K562 (cell line): ENCODE measurements around the gene ARHGAP30. TPM values are rescaled to one million over a fixed set of nuclear protein-coding genes. Genes with fewer than 3 reads are reported as not detected.
A peak's percentile ranks its signal among the peaks of the same experiment; 100 is the strongest.

Source experiments
- ATF4 ChIP-seq: fragments of 450-650 bp; formaldehyde crosslinking; IDR thresholded peaks from 2 replicates; pipeline ENCODE4 v1.4.0; 2022; ENCODE audit warnings: mild to moderate bottlenecking, moderate library complexity
- CREM ChIP-seq: IDR thresholded peaks from 2 replicates; pipeline ENCODE4 v1.6.1; 2014; ENCODE audit warnings: antibody characterized with exemption, low read depth
- ESRRA ChIP-seq: fragments of 450-650 bp; IDR thresholded peaks from 2 replicates; pipeline ENCODE4 v1.6.1; 2014; ENCODE audit warnings: low read depth, mild to moderate bottlenecking, moderate library complexity, borderline replicate concordance
- FOSL1 ChIP-seq: fragments of 200-800 bp; sonication (Bioruptor generic); conservative IDR thresholded peaks from 2 replicates; pipeline ENCODE4 v1.6.1; 2016; ENCODE audit warnings: missing genetic modification characterization, missing compliant biosample characterization
- NBN ChIP-seq: fragments of 450-650 bp; IDR thresholded peaks from 2 replicates; pipeline ENCODE4 v1.6.1; 2016; ENCODE audit warnings: low read depth, mild to moderate bottlenecking
- PCBP2 ChIP-seq: fragments of 200-400 bp; formaldehyde crosslinking; IDR thresholded peaks from 2 replicates; pipeline ENCODE4 v1.6.1; 2018; ENCODE audit warnings: low read length, low read depth, mild to moderate bottlenecking, moderate library complexity; ENCODE audit not compliant: poor library complexity, severe bottlenecking
- RBM22 ChIP-seq: fragments of 200-400 bp; formaldehyde crosslinking; IDR thresholded peaks from 2 replicates; pipeline ENCODE4 v1.6.1; 2018; ENCODE audit warnings: low read length, low read depth; ENCODE audit not compliant: poor library complexity, severe bottlenecking
- ZFP36 ChIP-seq: fragments of 150-350 bp; IDR thresholded peaks from 2 replicates; pipeline ENCODE4 v1.6.1; 2018; ENCODE audit warnings: low read length, low read depth; ENCODE audit not compliant: partially characterized antibody
- ZNF133 ChIP-seq: fragments of 250-450 bp; sonication (Bioruptor Pico); IDR thresholded peaks from 2 replicates; pipeline ENCODE4 v1.4.0; 2020; ENCODE audit warnings: mild to moderate bottlenecking
- ZNF431 ChIP-seq: sonication (generic); formaldehyde crosslinking; IDR thresholded peaks from 2 replicates; pipeline ENCODE4 v1.8.0; 2022; ENCODE audit warnings: mild to moderate bottlenecking, missing genetic modification reagents
- polyA plus RNA-seq, 8 experiments: library from polyadenylated mRNA; depleted of rRNA in 4 of 8; stranded (reverse) in 5 of 8; unstranded in 3 of 8; fragments of >200 nt; fragmentation: Nextera tagmentation in 2 of 8; fragmentation: Illumina TruSeq in 1 of 8; extraction: Ambion mirVana in 2 of 8; extraction: Trizol in 1 of 8; gene quantifications; 2 replicates each; pipeline versions ENCODE4 v1.2.1 to v1.2.3, GENCODE V29; 2011 to 2014; ENCODE audit warnings: inconsistent platforms in 1 of 8, missing spikeins in 1 of 8
- total RNA-seq, 7 experiments: library from RNA; depleted of rRNA in 6 of 7; stranded (reverse); fragments of >200 nt in 6 of 7; fragmentation: Illumina TruSeq in 2 of 7; extraction: Trizol in 2 of 7; gene quantifications; 2 replicates each; pipeline versions ENCODE4 v1.2.1 to v1.2.3, GENCODE V29; 2011 to 2021; ENCODE audit warnings: low replicate concordance in 1 of 7
- TF ChIP-seq, protein P1 (sequence below): fragments of 150-350 bp; IDR thresholded peaks from 2 replicates; pipeline ENCODE4 v1.6.1; 2014; ENCODE audit warnings: low read depth, mild to moderate bottlenecking, low read length, borderline replicate concordance
- TF ChIP-seq, protein P2 (sequence below), 2 experiments: fragments of 450-650 bp; conservative IDR thresholded peaks; 2 replicates each; pipeline ENCODE4 v1.6.1; 2017; ENCODE audit warnings: mild to moderate bottlenecking in 2 of 2, moderate library complexity in 2 of 2

ARHGAP30 gene
- total and polyA plus RNA-seq, 9 of the 15 experiments (the other 6 are each of a cell fraction or from before 2014, with no cell fraction given): 0.01 to 0.73 (median 0.12) TPM

DNA sequence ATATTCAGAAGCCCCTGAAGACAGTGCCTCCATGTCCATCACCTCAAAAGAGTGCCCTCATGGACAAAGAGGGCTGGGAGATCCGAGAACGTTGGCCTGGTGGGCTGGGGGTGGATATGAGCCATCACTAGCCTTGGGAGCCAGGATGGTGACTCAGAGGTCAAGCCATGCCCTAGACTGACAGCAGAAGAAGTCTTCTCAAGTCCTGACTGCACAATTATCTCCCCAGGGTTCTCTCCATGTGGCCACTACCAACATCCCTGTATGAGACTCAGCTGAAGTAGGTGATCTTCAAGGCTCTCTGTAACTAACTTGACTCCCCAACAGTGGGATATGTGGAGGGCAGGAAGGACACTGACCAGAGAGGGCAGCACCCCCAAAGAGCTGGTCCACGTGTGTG, 16.8 kb downstream of the ARHGAP30 start (continued):
- TF ChIP-seq, protein P1, sequence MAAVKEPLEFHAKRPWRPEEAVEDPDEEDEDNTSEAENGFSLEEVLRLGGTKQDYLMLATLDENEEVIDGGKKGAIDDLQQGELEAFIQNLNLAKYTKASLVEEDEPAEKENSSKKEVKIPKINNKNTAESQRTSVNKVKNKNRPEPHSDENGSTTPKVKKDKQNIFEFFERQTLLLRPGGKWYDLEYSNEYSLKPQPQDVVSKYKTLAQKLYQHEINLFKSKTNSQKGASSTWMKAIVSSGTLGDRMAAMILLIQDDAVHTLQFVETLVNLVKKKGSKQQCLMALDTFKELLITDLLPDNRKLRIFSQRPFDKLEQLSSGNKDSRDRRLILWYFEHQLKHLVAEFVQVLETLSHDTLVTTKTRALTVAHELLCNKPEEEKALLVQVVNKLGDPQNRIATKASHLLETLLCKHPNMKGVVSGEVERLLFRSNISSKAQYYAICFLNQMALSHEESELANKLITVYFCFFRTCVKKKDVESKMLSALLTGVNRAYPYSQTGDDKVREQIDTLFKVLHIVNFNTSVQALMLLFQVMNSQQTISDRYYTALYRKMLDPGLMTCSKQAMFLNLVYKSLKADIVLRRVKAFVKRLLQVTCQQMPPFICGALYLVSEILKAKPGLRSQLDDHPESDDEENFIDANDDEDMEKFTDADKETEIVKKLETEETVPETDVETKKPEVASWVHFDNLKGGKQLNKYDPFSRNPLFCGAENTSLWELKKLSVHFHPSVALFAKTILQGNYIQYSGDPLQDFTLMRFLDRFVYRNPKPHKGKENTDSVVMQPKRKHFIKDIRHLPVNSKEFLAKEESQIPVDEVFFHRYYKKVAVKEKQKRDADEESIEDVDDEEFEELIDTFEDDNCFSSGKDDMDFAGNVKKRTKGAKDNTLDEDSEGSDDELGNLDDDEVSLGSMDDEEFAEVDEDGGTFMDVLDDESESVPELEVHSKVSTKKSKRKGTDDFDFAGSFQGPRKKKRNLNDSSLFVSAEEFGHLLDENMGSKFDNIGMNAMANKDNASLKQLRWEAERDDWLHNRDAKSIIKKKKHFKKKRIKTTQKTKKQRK: no peak
- TF ChIP-seq NBN: no peak
- no peak for TF ChIP-seq PCBP2
- TF ChIP-seq ZNF431 (CRISPR knock-in tag): no peak
- TF ChIP-seq ZFP36: no peak
- no peak for TF ChIP-seq ATF4 (CRISPR knock-in tag)
- TF ChIP-seq FOSL1 (tag): peak; percentile 65
- TF ChIP-seq, protein P2, sequence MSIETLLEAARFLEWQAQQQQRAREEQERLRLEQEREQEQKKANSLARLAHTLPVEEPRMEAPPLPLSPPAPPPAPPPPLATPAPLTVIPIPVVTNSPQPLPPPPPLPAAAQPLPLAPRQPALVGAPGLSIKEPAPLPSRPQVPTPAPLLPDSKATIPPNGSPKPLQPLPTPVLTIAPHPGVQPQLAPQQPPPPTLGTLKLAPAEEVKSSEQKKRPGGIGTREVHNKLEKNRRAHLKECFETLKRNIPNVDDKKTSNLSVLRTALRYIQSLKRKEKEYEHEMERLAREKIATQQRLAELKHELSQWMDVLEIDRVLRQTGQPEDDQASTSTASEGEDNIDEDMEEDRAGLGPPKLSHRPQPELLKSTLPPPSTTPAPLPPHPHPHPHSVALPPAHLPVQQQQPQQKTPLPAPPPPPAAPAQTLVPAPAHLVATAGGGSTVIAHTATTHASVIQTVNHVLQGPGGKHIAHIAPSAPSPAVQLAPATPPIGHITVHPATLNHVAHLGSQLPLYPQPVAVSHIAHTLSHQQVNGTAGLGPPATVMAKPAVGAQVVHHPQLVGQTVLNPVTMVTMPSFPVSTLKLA (conservative IDR thresholded peaks at IDR 0.05): 0 out of 4 replicates have a peak, but pooled peaks of 1 of the 2 experiments have one; percentile 32
- no peak for TF ChIP-seq ESRRA
- TF ChIP-seq CREM: 0 out of 2 replicates have a peak, but pooled peaks have one; percentile 5
- TF ChIP-seq RBM22: no peak
- no peak for TF ChIP-seq ZNF133 (CRISPR knock-in tag)
